IPS-15b (cell line): Measurements from ENCODE around the gene BANF2.

Experiments
- H3K27me3 ChIP-seq: one replicate; pipeline ENCODE4 v1.6.1; 2013; ENCODE audit warnings: low read length; ENCODE audit not compliant: control insufficient read depth, insufficient read depth
- H3K36me3 ChIP-seq: one replicate; pipeline ENCODE4 v1.6.1; 2013; ENCODE audit warnings: low read length; ENCODE audit not compliant: control insufficient read depth, insufficient read depth
- H3K4me1 ChIP-seq: one replicate; pipeline ENCODE4 v1.6.1; 2013; ENCODE audit warnings: mild to moderate bottlenecking, low read length; ENCODE audit not compliant: control insufficient read depth, insufficient read depth
- H3K4me3 ChIP-seq: one replicate; pipeline ENCODE4 v1.5.1; 2013; ENCODE audit warnings: low read depth, low read length
- H3K9ac ChIP-seq: one replicate; pipeline ENCODE4 v1.6.1; 2013; ENCODE audit warnings: low read depth, mild to moderate bottlenecking, low read length
- H3K9me3 ChIP-seq: one replicate; pipeline ENCODE4 v1.6.1; 2013; ENCODE audit warnings: mild to moderate bottlenecking, low read length; ENCODE audit not compliant: control insufficient read depth, insufficient read depth

BANF2 gene

GRCh38 chr20:17678295-17678694 is 21.5 kb upstream of the BANF2 start:
- Histone ChIP-seq H3K4me1 (peaks cover 16% of the 10 kb centered on the region), H3K4me3 (no peak overlapping the region), H3K27me3 (no peaks in the 10 kb centered on the region), H3K9me3 (no peaks in the 10 kb centered on the region), H3K9ac (no peak overlapping the region), H3K36me3 (peaks cover 11% of the 10 kb centered on the region)

- Histone ChIP-seq H3K36me3 (peaks cover 11% of the 10 kb centered on the region), H3K4me3 (no peak overlapping the region), H3K9me3 (no peaks in the 10 kb centered on the region), H3K27me3 (no peaks in the 10 kb centered on the region), H3K9ac (no peak overlapping the region), H3K4me1 (peaks cover 16% of the 10 kb centered on the region)
Measured at GRCh38 chr20:17678886-17679285, 20.9 kb upstream of the BANF2 start.

GRCh38 chr20:17679941-17680835 is 19.6 kb upstream of the BANF2 start:
- Histone ChIP-seq H3K36me3 (peaks cover 11% of the 10 kb centered on the region), H3K4me1 (peaks cover 16% of the 10 kb centered on the region), H3K9ac (peak overlapping the region; percentile 73), H3K9me3 (no peaks in the 10 kb centered on the region), H3K27me3 (no peaks in the 10 kb centered on the region), H3K4me3 (peak overlapping the region; percentile 72)

GRCh38 chr20:17680836-17681725 is 18.7 kb upstream of the BANF2 start:
- Histone ChIP-seq H3K9ac (peak overlapping the region; percentile 73), H3K4me3 (peak overlapping the region; percentile 72), H3K9me3 (no peaks in the 10 kb centered on the region), H3K36me3 (peaks cover 11% of the 10 kb centered on the region), H3K4me1 (peaks cover 16% of the 10 kb centered on the region), H3K27me3 (no peaks in the 10 kb centered on the region)

- Histone ChIP-seq H3K9ac (peak overlapping the region; percentile 65), H3K27me3 (no peaks in the 10 kb centered on the region), H3K36me3 (peaks cover 11% of the 10 kb centered on the region), H3K4me1 (peaks cover 16% of the 10 kb centered on the region), H3K9me3 (no peaks in the 10 kb centered on the region), H3K4me3 (peak overlapping the region; percentile 72)
Measured at GRCh38 chr20:17681726-17682102, 18.1 kb upstream of the BANF2 start.

GRCh38 chr20:17682103-17682888 is 17.5 kb upstream of the BANF2 start, which contains the start of gene RRBP1:
TSS of gene RRBP1 (minus strand) at chr20:17682242. CDS start at chr20:17660507, 21,735 bp downstream.
- Histone ChIP-seq H3K4me3 (peak within 1 kb of the TSS; percentile 72), H3K9me3 (no peaks in the 10 kb centered on the region), H3K36me3 (peaks cover 11% of the 10 kb centered on the region), H3K4me1 (peaks cover 16% of the 10 kb centered on the region), H3K9ac (peak within 1 kb of the TSS; percentile 65), H3K27me3 (no peaks in the 10 kb centered on the region)

- Histone ChIP-seq H3K9ac (no peak overlapping the region), H3K4me3 (peak overlapping the region; percentile 60), H3K27me3 (no peaks in the 10 kb centered on the region), H3K9me3 (no peaks in the 10 kb centered on the region), H3K4me1 (peaks cover 16% of the 10 kb centered on the region), H3K36me3 (peaks cover 11% of the 10 kb centered on the region)
Measured at GRCh38 chr20:17682889-17683198, 16.9 kb upstream of the BANF2 start.

GRCh38 chr20:17683218-17684076 is 16.3 kb upstream of the BANF2 start:
- H3K9ac ChIP-seq = no peak overlapping the region
- no peak overlapping the region for H3K4me3 ChIP-seq
- H3K27me3 ChIP-seq = no peaks in the 10 kb centered on the region
- H3K4me1 ChIP-seq = peaks cover 16% of the 10 kb centered on the region
- peaks cover 7% of the 10 kb centered on the region for H3K36me3 ChIP-seq
- H3K9me3 ChIP-seq = no peaks in the 10 kb centered on the region

- Histone ChIP-seq H3K9ac (no peak overlapping the region), H3K9me3 (no peaks in the 10 kb centered on the region), H3K4me1 (peaks cover 15% of the 10 kb centered on the region), H3K4me3 (no peak overlapping the region), H3K27me3 (no peaks in the 10 kb centered on the region), H3K36me3 (peaks cover 2% of the 10 kb centered on the region)
Measured at GRCh38 chr20:17684077-17684888, 15.5 kb upstream of the BANF2 start.

- Histone ChIP-seq H3K9me3 (no peaks in the 10 kb centered on the region), H3K4me3 (no peak overlapping the region), H3K27me3 (no peaks in the 10 kb centered on the region), H3K9ac (no peak overlapping the region), H3K4me1 (peaks cover 7% of the 10 kb centered on the region), H3K36me3 (no peaks in the 10 kb centered on the region)
Measured at GRCh38 chr20:17685168-17685567, 14.6 kb upstream of the BANF2 start.
